Caco-2 (cell line): Measurements from ENCODE around the gene FADS6. TPM values are rescaled to one million over a fixed set of nuclear protein-coding genes. Genes with fewer than 3 reads are reported as not detected.

Experiments used
- BruUV-seq: library from RNA; stranded (reverse); fragments of 400-500 nt; replicated peaks from 2 replicates; lab custom pipeline; 2021; lab: Mats Ljungman, UMichigan
- CTCF ChIA-PET: fragments of 300-600 bp; sonication (Branson Sonifier 250); formaldehyde crosslinking; loops from one replicate; lab custom pipeline; 2022; ENCODE audit warnings: antibody characterized with exemption; lab: Charles Lee
- POLR2A ChIA-PET: fragments of 300-600 bp; sonication (Branson Sonifier 250); formaldehyde crosslinking; loops from one replicate; lab custom pipeline; 2022; ENCODE audit warnings: antibody characterized with exemption; lab: Charles Lee
- DNase-seq, 2 experiments: peaks; one replicate each; pipeline versions ENCODE4 v3.0.0 to v3.0.0-alpha.2; 2020 to 2022
- H3K27me3 ChIP-seq: replicated peaks from 2 replicates; pipeline ENCODE4 v1.6.0; 2011; ENCODE audit warnings: low read length; ENCODE audit not compliant: control insufficient read depth, insufficient read depth
- H3K36me3 ChIP-seq: 2 replicates; pipeline ENCODE4 v1.5.1; 2011; ENCODE audit warnings: low read length; ENCODE audit not compliant: control insufficient read depth, insufficient read depth
- H3K4me1 ChIP-seq: fragments of 250-450 bp; sonication (Bioruptor Pico); 2 replicates; pipeline ENCODE4 v1.5.1; 2020; ENCODE audit warnings: mild to moderate bottlenecking
- H3K4me3 ChIP-seq: 2 replicates; pipeline ENCODE4 v1.5.1; 2011; ENCODE audit warnings: low read depth, mild to moderate bottlenecking, control low read depth, low read length
- H3K9me3 ChIP-seq: fragments of 250-450 bp; sonication (Bioruptor Pico); 2 replicates; pipeline ENCODE4 v1.5.1; 2020; ENCODE audit warnings: mild to moderate bottlenecking, moderate library complexity
- H3K27ac Mint-ChIP-seq: one replicate; pipeline ENCODE4 v1.8.0; 2022; ENCODE audit warnings: mixed read lengths; ENCODE audit not compliant: unreplicated experiment
- H3K27me3 Mint-ChIP-seq: one replicate; pipeline ENCODE4 v1.8.0; 2022; ENCODE audit warnings: mixed read lengths; ENCODE audit not compliant: insufficient read depth, unreplicated experiment
- H3K36me3 Mint-ChIP-seq: one replicate; pipeline ENCODE4 v1.8.0; 2022; ENCODE audit warnings: mild to moderate bottlenecking, mixed read lengths; ENCODE audit not compliant: insufficient read depth, unreplicated experiment
- H3K4me1 Mint-ChIP-seq: one replicate; pipeline ENCODE4 v1.8.0; 2022; ENCODE audit warnings: low read depth, mixed read lengths; ENCODE audit not compliant: unreplicated experiment
- H3K4me3 Mint-ChIP-seq: one replicate; pipeline ENCODE4 v1.8.0; 2022; ENCODE audit warnings: mild to moderate bottlenecking, moderate library complexity, mixed read lengths; ENCODE audit not compliant: unreplicated experiment
- H3K9me3 Mint-ChIP-seq: one replicate; pipeline ENCODE4 v1.8.0; 2022; ENCODE audit warnings: mixed read lengths; ENCODE audit not compliant: unreplicated experiment
- intact Hi-C: fragments of 100-400 bp; cut with micrococcal nuclease; formaldehyde crosslinking; loops from one replicate; pipeline ENCODE4 v1.10.0; 2022; ENCODE audit not compliant: unreplicated experiment
- total RNA-seq: library from RNA; stranded (reverse); gene quantifications from 2 replicates; pipeline ENCODE4 v1.2.3, GENCODE V29; 2022
- TF ChIP-seq, protein P1 (sequence below), 2 experiments: fragments of 200-600 bp in 1 of 2; IDR thresholded peaks; 1 replicate in 1 of 2; 2 replicates in 1 of 2; pipeline versions ENCODE4 v1.5.1 to v1.8.0; 2011 to 2022; ENCODE audit warnings: antibody characterized with exemption in 1 of 2, control low read depth in 1 of 2, inconsistent platforms in 1 of 2, low read depth in 1 of 2, low read length in 1 of 2, mild to moderate bottlenecking in 1 of 2, moderate library complexity in 1 of 2; ENCODE audit not compliant: insufficient read depth in 1 of 2, severe bottlenecking in 1 of 2, unreplicated experiment in 1 of 2

Gene FADS6
- total RNA-seq, 1 experiment from 2014 or later = 2.6 TPM

DNA sequence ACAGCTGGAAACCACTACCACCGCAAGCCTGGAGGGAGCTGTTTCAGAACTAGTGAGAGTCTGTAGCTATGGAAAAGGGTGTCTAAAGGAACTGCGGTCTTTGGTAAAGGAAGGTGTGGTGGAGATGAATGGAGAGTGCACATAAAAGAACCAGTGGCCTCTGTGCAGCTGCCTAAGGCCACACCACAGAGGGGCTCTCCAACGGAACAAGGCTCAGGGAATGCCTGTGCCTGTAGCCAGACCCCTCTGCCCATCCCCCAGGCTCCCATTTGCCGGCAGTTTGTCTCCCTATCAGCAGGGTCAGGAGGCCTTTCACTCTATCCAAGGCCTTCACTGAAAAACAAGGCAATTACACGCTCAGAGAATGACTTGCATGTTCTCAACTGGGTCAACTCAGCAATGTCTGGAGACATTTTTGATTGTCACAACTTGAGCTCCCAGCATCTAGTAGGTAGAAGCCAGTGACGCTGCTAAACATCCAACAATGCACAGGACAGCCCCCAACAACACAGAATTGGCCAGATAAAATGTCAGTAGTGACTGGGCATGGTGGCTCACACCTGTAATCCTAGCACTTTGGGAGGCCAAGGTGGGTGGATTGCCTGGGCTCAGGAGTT lies 17.3 kb downstream of the FADS6 start:
- Mint-ChIP-seq H3K9me3 (no peaks in the 10 kb centered on the region), H3K4me1 (peaks cover 21% of the 10 kb centered on the region), H3K4me3 (no peak overlapping the region), H3K36me3 (peaks cover 12% of the 10 kb centered on the region), H3K27me3 (no peaks in the 10 kb centered on the region), H3K27ac (no peak overlapping the region)
- Histone ChIP-seq H3K9me3 (no peaks in the 10 kb centered on the region), H3K36me3 (no peaks in the 10 kb centered on the region), H3K4me1 (peaks cover 12% of the 10 kb centered on the region), H3K27me3 (no peaks in the 10 kb centered on the region), H3K4me3 (no peak overlapping the region)
- no TSS peak for BruUV-seq
- no peak for DNase-seq
- CTCF ChIA-PET = interaction anchor here (0.6 to 1.2 kb wide), 2 partner anchors 85 to 102 kb away, joined by 3 to 4 read pairs; no protein-coding TSS in a partner anchor
- intact Hi-C loops = no loop called here
- TF ChIP-seq, protein P1, sequence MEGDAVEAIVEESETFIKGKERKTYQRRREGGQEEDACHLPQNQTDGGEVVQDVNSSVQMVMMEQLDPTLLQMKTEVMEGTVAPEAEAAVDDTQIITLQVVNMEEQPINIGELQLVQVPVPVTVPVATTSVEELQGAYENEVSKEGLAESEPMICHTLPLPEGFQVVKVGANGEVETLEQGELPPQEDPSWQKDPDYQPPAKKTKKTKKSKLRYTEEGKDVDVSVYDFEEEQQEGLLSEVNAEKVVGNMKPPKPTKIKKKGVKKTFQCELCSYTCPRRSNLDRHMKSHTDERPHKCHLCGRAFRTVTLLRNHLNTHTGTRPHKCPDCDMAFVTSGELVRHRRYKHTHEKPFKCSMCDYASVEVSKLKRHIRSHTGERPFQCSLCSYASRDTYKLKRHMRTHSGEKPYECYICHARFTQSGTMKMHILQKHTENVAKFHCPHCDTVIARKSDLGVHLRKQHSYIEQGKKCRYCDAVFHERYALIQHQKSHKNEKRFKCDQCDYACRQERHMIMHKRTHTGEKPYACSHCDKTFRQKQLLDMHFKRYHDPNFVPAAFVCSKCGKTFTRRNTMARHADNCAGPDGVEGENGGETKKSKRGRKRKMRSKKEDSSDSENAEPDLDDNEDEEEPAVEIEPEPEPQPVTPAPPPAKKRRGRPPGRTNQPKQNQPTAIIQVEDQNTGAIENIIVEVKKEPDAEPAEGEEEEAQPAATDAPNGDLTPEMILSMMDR (IDR thresholded peaks at IDR 0.05; ENCODE audit: insufficient read depth in 1 of 2, low read depth in 1 of 2, low read length in 1 of 2, severe bottlenecking in 1 of 2, unreplicated experiment in 1 of 2) = no peak
- POLR2A ChIA-PET = no interaction called here

DNA sequence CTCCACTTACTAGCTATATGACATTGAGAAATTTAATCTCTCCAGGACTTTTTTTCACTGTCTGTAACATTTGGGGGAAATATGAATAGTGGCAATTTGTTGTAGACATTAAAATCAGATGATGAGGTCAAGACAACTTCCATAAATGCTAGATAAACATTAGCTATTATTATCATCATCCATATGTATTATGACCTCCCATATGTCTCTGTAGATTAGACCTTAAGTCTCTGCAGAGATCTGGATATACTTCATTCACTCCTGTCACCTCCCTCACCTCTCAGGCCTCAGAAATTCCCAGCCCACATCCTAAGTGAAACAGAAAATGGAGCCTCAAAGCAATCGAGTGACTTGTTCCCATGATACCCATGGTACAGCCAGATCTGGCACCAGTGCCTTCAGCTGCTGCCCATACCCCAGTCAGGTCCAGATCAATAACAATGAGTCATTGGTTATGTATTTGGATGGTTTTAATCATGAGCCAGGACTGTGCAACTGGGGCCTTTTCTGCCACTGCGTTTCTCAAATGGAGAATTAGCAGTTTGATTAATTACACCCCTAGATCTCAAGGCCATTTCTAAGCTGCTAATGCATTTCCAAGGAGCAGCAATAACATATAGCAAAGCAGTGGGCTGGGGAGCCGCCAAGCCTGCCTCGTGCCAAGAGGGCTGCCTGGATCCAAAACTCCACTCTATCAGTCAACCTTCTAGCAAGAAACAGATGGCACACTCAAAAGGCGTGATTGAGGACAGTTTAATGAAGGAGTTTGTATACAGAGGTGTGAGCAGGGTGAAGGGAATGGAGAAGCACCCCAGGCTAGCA lies 18.1 kb downstream of the FADS6 start:
- intact Hi-C loops = no loop called here
- TF ChIP-seq, protein P1 (IDR thresholded peaks at IDR 0.05; ENCODE audit: insufficient read depth in 1 of 2, low read depth in 1 of 2, low read length in 1 of 2, severe bottlenecking in 1 of 2, unreplicated experiment in 1 of 2) = no peak
- H3K27me3 ChIP-seq = no peaks in the 10 kb centered on the region
- no peaks in the 10 kb centered on the region for H3K9me3 Mint-ChIP-seq
- H3K36me3 Mint-ChIP-seq = peaks cover 12% of the 10 kb centered on the region
- peaks cover 21% of the 10 kb centered on the region for H3K4me1 Mint-ChIP-seq
- no peak overlapping the region for H3K4me3 ChIP-seq
- peaks cover 12% of the 10 kb centered on the region for H3K4me1 ChIP-seq
- H3K36me3 ChIP-seq = no peaks in the 10 kb centered on the region
- H3K4me3 Mint-ChIP-seq = no peak overlapping the region
- ChIA-PET CTCF (interaction anchor here (1.2 kb wide), 1 partner anchor 85 kb away, joined by 3 read pairs; no protein-coding TSS in a partner anchor), POLR2A (no interaction called here)
- H3K27me3 Mint-ChIP-seq = no peaks in the 10 kb centered on the region
- DNase-seq = no peak
- BruUV-seq = no TSS peak
- no peak overlapping the region for H3K27ac Mint-ChIP-seq
- H3K9me3 ChIP-seq = no peaks in the 10 kb centered on the region

DNA sequence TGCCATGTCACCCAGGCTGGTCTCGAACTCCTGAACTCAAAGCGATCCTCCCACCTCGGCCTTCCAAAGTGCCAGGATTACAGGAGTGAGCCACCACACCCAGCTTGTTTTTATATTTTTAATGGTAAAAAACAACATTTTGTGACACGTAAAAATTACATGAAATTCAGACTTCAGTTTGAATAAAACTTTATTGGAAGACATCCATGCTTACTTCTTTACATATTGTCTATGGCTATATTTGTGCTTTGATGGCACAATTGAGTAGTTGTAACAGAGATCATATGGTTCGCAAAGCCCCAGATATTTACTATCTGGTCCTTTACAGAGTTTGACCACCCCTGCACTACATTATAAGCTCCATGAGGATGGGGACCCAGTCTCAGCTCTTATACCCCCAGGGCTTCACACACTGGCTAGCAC lies 18.8 kb downstream of the FADS6 start:
- no TSS peak for BruUV-seq
- H3K27ac Mint-ChIP-seq = no peak overlapping the region
- TF ChIP-seq, protein P1 (IDR thresholded peaks at IDR 0.05; ENCODE audit: insufficient read depth in 1 of 2, low read depth in 1 of 2, low read length in 1 of 2, severe bottlenecking in 1 of 2, unreplicated experiment in 1 of 2) = no peak
- no peak for DNase-seq
- CTCF ChIA-PET = interaction anchor here (0.6 to 1.9 kb wide), 3 partner anchors 18 to 135 kb away, joined by 3 to 17 read pairs (median 5); no protein-coding TSS in a partner anchor
- intact Hi-C loops = no loop called here
- H3K9me3 Mint-ChIP-seq = no peaks in the 10 kb centered on the region
- H3K36me3 Mint-ChIP-seq = peaks cover 12% of the 10 kb centered on the region
- no peak overlapping the region for H3K4me3 Mint-ChIP-seq
- POLR2A ChIA-PET = no interaction called here
- no peaks in the 10 kb centered on the region for H3K27me3 ChIP-seq
- H3K4me1 ChIP-seq = peaks cover 12% of the 10 kb centered on the region
- H3K4me3 ChIP-seq = no peak overlapping the region
- H3K27me3 Mint-ChIP-seq = no peaks in the 10 kb centered on the region
- H3K9me3 ChIP-seq = no peaks in the 10 kb centered on the region
- peaks cover 21% of the 10 kb centered on the region for H3K4me1 Mint-ChIP-seq
- H3K36me3 ChIP-seq = no peaks in the 10 kb centered on the region
